ENCODE measurements around the gene CDC20. TPM values are rescaled to one million over a fixed set of nuclear protein-coding genes. Genes with fewer than 3 reads are reported as not detected.

The CDC20 gene
- total and polyA plus RNA-seq, 2 donors from 2014 or later, result 2.7 to 3.9 TPM

DNA sequence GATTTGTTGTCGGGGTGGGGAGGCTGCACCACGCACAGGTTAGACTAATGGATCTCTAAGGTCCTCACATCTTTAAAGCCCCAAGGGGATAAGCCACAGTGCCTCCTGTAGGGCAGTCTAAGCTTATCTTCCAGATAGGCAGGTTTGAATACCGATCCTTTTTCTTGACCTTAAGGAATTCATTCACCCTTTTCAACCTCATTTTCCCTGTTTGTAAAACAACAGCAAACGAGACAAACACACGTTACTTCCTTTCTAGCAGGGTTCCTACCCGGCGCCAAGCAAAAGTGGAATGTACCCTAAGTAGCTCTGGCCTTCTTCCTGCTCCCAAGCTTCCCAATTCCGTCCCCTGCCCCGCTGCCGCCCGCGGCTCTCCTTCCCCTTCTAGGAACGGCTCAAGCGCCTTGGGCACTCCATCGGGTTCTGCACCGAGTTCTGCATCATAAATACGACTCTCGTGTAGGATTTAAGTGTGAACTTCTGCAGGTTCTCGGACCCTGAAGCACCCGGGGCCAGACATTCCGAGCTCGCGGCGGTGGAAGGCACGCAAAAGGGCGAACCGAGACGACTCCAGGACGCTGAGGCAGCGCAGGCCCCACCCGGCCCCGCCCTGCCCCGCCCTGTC, 548 bp upstream of the CDC20 start:
- intact Hi-C loops (cut with DNase I), result no loop called here
- peak overlapping the region; percentile 55 to 76 for H3K27ac ChIP-seq (ENCODE audit: low read depth in 2 of 2, low read length in 2 of 2)
- H3K36me3 ChIP-seq (ENCODE audit: control insufficient read depth in 2 of 3, insufficient read depth in 3 of 3, low read length in 3 of 3), result peaks cover 0 to 4% (median 2%) of the 10 kb centered on the region in 3 donors
- TF ChIP-seq, protein P1, sequence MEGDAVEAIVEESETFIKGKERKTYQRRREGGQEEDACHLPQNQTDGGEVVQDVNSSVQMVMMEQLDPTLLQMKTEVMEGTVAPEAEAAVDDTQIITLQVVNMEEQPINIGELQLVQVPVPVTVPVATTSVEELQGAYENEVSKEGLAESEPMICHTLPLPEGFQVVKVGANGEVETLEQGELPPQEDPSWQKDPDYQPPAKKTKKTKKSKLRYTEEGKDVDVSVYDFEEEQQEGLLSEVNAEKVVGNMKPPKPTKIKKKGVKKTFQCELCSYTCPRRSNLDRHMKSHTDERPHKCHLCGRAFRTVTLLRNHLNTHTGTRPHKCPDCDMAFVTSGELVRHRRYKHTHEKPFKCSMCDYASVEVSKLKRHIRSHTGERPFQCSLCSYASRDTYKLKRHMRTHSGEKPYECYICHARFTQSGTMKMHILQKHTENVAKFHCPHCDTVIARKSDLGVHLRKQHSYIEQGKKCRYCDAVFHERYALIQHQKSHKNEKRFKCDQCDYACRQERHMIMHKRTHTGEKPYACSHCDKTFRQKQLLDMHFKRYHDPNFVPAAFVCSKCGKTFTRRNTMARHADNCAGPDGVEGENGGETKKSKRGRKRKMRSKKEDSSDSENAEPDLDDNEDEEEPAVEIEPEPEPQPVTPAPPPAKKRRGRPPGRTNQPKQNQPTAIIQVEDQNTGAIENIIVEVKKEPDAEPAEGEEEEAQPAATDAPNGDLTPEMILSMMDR (IDR thresholded peaks at IDR 0.05; ENCODE audit: borderline replicate concordance, extremely low read depth, insufficient read depth), result peak; percentile 30
- no peaks in the 10 kb centered on the region for H3K27me3 ChIP-seq (ENCODE audit: control insufficient read depth, insufficient read depth, low read length)
- DNase-seq (peak in 3 of 5 donors; percentile 26 to 57 (median 46)), FAIRE-seq (no peak)
- H3K9ac ChIP-seq (ENCODE audit: low read length in 3 of 3), result peak overlapping the region; percentile 62 to 89 (median 69)
- H3K4me1 ChIP-seq (ENCODE audit: control insufficient read depth in 2 of 3, insufficient read depth in 2 of 3, low read depth in 1 of 3, low read length in 3 of 3), result peaks cover 0 to 10% (median 6%) of the 10 kb centered on the region in 3 donors
- H3K9me3 ChIP-seq (ENCODE audit: control insufficient read depth in 2 of 3, insufficient read depth in 1 of 3, low read length in 3 of 3), result no peaks in the 10 kb centered on the region
- peak overlapping the region; percentile 77 to 95 (median 87) for H3K4me3 ChIP-seq (ENCODE audit: low read length in 3 of 3)

DNA sequence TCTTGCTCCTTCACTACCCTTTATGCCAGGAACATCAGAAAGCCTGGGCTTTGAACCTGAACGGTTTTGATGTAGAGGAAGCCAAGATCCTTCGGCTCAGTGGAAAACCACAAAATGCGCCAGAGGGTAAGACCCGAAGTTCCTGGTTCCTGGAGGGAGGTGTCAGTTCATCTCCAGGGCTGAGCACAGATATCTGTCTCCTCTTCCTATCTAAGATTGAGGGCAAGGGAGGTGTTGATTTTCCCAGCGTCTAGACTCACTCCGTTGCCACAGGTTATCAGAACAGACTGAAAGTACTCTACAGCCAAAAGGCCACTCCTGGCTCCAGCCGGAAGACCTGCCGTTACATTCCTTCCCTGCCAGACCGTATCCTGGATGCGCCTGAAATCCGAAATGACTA, 915 bp downstream of the CDC20 start:
- peak overlapping the region in 1 of 3 donors; percentile 41 for H3K4me3 ChIP-seq (ENCODE audit: low read length in 3 of 3)
- H3K27me3 ChIP-seq (ENCODE audit: control insufficient read depth, insufficient read depth, low read length), result no peaks in the 10 kb centered on the region
- peaks cover 0 to 10% (median 6%) of the 10 kb centered on the region in 3 donors for H3K4me1 ChIP-seq (ENCODE audit: control insufficient read depth in 2 of 3, insufficient read depth in 2 of 3, low read depth in 1 of 3, low read length in 3 of 3)
- H3K9me3 ChIP-seq (ENCODE audit: control insufficient read depth in 2 of 3, insufficient read depth in 1 of 3, low read length in 3 of 3), result no peaks in the 10 kb centered on the region
- H3K27ac ChIP-seq (ENCODE audit: low read depth in 2 of 2, low read length in 2 of 2), result no peak overlapping the region
- no peak for DNase-seq
- H3K9ac ChIP-seq (ENCODE audit: low read length in 3 of 3), result no peak overlapping the region
- intact Hi-C loops (cut with DNase I), result no loop called here
- peaks cover 4 to 19% (median 14%) of the 10 kb centered on the region in 3 donors for H3K36me3 ChIP-seq (ENCODE audit: control insufficient read depth in 2 of 3, insufficient read depth in 3 of 3, low read length in 3 of 3)
- TF ChIP-seq, protein P1 (IDR thresholded peaks at IDR 0.05; ENCODE audit: borderline replicate concordance, extremely low read depth, insufficient read depth), result no peak
- FAIRE-seq, result no peak

DNA sequence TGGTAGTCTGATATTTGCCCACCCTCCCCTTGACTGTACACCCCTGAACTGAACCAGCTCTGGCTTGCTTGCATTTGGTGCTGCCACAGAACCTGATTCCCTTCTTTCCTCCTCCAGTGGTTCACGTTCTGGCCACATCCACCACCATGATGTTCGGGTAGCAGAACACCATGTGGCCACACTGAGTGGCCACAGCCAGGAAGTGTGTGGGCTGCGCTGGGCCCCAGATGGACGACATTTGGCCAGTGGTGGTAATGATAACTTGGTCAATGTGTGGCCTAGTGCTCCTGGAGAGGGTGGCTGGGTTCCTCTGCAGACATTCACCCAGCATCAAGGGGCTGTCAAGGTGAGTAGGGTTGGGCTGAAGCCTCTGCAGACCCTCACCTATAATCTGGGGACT, 1.8 kb downstream of the CDC20 start:
- FAIRE-seq (no peak), DNase-seq (no peak)
- Histone ChIP-seq H3K27me3 (ENCODE audit: control insufficient read depth, insufficient read depth, low read length) (no peaks in the 10 kb centered on the region), H3K9me3 (ENCODE audit: control insufficient read depth in 2 of 3, insufficient read depth in 1 of 3, low read length in 3 of 3) (no peaks in the 10 kb centered on the region), H3K9ac (ENCODE audit: low read length in 3 of 3) (no peak overlapping the region), H3K36me3 (ENCODE audit: control insufficient read depth in 2 of 3, insufficient read depth in 3 of 3, low read length in 3 of 3) (peaks cover 4 to 28% (median 18%) of the 10 kb centered on the region in 3 donors), H3K4me3 (ENCODE audit: low read length in 3 of 3) (no peak overlapping the region), H3K4me1 (ENCODE audit: control insufficient read depth in 2 of 3, insufficient read depth in 2 of 3, low read depth in 1 of 3, low read length in 3 of 3) (peaks cover 0 to 10% (median 6%) of the 10 kb centered on the region in 3 donors), H3K27ac (ENCODE audit: low read depth in 2 of 2, low read length in 2 of 2) (no peak overlapping the region)
- intact Hi-C loops (cut with DNase I), result no loop called here
- TF ChIP-seq, protein P1 (IDR thresholded peaks at IDR 0.05; ENCODE audit: borderline replicate concordance, extremely low read depth, insufficient read depth), result no peak

Measured in kidney (tissue), 14 donors.